ELR (cell line): Measurements from ENCODE around the gene PANK4.
A peak's percentile ranks its signal among the peaks of the same experiment; 100 is the strongest.

Experiments used
- DNase-seq: peaks from one replicate; pipeline ENCODE4 v3.0.0-alpha.2; 2015; ENCODE audit warnings: low read depth

The PANK4 gene

DNA sequence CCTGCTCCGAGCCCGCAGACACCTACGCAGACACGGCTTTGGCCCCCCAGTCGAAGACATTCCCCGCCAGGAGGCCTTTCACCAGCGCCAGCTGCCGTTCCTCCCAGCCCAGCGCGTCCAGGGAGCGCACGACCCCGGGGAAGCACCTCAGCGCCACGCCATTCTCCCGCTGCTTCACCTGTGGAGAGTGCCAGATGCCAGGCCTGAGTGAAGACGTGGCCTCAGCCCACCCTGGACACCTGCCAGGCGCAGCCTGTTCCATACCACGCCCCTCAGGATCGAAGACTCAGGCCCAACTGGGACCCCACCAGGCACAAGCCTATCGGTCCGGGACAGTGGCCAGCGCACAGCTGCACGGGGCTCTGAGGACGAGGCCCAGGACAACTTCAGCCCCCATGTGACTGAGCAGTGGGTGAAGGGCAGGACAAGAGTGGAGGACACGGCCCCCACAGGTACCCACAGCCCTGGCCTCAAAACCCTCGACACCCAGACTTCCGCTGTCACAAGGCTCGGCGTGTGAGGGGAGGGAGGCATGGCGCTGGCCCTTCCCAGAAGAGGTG, 13.5 kb downstream of the PANK4 start:
- DNase-seq: no peak

DNA sequence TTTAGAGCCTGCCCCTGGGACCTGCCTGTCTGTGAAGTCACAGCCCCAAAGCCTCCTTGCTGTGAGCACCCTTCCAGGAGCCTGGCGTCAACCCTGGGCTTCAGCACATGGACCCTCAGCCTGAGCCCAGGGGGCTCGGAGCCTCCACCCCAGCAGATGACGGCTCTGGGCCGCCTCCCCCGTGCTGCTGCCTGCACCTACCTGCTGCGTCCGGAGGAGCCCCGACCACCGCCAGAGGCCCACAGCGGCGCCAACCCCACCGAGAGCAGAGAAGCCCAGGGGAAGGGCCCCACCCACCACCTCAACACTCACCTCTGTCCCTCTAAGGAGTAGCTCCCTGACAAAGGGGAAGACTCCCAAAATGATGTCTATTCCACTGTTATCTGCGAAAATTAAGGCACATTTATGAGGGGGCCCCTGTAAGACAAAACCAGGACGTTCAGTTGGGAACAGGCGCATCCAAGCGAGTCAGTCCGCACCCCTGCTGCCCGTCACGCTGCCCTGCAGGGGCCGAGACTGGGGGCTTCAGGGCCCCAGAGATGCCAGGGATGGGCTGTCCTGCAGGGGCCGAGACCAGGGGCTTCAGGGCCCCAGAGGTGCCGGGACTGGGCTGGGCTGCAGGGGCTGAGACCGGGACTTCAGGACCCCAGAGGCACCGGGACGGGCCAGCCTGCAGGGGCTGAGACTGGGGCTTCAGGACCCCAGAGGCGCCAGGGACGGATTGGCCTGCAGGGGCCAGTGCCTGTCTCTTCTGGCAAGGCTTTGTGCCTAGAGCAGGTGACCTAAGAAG, 15.8 kb downstream of the PANK4 start:
- no peak for DNase-seq

GRCh38 chr1:2509589-2509988, 16.8 kb downstream of the PANK4 start:
- no peak for DNase-seq

DNA sequence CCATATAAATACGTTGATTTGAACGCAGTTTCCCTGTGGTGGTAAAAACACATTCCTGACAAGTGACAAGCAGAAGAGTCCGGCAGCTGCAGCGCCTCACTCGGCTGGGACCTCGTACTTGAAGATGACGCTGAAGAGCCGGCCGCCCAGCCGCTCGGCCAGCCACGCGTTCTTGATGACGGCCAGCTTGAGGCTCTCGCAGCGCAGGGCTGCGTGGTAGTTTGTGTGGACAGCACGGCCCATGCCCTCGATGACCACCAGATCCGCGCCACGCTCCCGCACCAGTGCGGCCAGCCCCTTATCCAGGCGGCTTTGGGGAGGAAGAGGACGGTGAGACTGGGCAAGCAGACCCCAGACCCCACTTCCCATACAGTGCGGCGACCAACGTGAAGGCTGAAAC, 17.6 kb downstream of the PANK4 start:
- DNase-seq: no peak

- DNase-seq: no peak
These were observed 18.2 kb downstream of the PANK4 start for GRCh38 chr1:2508180-2508579.

DNA sequence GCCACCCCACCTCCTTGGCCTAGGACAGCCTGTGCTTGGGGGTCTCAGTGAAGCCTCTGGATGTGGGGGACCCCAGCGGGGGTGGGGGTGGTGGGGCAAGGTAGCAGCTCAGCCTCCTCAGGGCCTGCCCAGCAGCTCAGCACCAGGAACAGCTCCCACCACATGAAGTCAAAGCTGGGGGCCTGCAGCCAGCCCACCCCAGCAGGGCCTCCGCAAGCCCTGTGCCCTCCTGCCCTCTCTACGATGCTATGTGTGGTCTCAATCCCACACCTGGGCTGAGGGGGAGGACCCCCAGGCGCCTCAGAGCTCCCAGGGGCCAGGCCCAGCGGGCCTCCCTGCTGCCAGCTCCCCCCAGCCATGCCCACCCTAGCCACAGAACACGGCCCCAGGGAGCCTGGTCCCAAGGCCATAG, 18.6 kb downstream of the PANK4 start:
- no peak for DNase-seq

GRCh38 chr1:2506901-2507565, 19.4 kb downstream of the PANK4 start:
- peak; percentile 24 for DNase-seq

DNA sequence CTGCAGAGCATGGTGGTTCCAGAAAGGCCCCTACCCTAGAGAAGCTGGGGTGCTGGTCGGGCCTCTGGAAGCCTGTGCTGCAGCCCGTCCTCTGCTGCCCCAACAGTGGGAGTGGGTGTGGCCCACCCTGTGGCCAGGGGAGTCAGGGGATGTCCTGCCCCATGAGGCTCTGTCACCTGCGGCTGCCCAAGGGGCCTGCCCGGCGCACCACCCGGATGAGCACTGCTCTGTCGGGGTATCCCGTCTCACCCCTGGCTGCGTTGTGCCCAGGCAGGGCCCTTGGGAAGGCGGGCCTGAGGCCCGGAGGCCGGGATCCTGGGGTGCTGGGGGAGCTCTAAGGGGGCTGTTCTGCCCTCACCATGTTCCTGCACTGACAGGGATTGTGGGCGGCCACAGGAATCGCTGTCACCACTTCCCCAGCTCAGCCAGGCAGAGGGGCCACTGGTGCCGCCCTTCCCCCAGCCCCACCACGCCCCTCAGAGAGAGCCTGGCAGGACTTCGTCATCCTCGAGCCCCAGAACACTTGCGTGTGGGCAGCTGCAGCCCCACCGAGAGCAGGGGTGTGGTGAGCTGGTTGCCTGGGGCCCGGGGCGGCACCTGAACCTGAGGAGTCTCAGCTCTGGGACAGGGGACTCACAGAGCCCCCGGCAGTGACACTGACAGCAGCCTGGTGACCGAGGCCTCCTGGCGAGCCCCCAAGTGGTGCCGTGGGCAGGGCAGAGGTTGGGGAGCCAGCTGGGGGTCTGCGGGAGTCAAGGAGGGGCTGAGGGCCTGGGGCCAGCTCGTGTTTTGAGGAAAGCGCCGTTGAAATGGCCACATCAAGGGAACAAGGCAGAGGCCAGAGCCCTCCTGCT, 20.2 kb downstream of the PANK4 start:
- DNase-seq: no peak

- DNase-seq: no peak
These were observed 20.9 kb downstream of the PANK4 start for GRCh38 chr1:2505461-2505994.

DNA sequence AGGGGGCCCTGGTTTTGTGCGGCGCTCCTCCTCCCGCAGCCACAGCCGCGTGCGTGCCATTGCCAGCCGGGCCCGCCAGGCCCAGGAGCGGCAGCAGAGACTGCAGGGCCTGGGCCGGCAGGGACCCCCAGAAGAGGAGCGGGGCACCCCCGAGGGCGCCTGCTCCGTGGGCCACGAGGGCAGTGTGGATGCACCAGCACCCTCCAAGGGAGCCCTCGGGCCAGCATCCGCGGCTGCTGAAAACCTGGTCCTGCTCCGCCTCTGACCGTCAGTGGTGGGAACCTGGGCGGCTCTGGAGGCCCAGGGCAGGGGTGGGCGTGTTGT, 21.5 kb downstream of the PANK4 start:
- DNase-seq: no peak

DNA sequence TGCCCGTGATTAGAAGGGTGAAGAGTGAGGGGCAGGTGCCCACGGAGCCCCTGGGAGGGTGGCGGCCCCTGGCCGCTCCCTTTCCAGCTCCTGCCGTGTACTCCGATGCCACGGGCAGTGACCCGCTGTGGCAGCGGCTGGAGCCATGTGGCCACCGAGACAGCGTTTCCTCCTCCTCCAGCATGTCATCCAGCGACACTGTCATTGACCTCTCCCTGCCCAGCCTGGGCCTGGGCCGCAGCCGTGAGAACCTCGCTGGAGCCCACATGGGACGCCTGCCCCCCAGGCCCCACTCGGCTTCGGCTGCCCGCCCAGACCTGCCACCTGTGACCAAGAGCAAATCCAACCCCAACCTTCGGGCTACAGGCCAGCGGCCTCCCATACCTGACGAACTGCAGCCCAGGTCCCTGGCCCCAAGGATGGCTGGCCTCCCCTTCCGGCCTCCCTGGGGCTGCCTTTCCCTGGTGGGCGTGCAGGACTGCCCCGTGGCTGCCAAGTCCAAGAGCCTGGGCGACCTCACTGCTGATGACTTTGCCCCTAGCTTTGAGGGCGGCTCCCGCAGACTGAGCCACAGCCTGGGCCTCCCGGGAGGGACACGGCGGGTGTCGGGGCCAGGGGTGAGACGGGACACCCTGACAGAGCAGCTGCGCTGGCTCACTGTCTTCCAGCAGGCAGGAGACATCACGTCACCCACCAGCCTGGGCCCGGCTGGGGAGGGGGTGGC, 22.0 kb downstream of the PANK4 start:
- DNase-seq: no peak

- no peak for DNase-seq
These were observed 22.7 kb downstream of the PANK4 start for GRCh38 chr1:2503554-2504224.

DNA sequence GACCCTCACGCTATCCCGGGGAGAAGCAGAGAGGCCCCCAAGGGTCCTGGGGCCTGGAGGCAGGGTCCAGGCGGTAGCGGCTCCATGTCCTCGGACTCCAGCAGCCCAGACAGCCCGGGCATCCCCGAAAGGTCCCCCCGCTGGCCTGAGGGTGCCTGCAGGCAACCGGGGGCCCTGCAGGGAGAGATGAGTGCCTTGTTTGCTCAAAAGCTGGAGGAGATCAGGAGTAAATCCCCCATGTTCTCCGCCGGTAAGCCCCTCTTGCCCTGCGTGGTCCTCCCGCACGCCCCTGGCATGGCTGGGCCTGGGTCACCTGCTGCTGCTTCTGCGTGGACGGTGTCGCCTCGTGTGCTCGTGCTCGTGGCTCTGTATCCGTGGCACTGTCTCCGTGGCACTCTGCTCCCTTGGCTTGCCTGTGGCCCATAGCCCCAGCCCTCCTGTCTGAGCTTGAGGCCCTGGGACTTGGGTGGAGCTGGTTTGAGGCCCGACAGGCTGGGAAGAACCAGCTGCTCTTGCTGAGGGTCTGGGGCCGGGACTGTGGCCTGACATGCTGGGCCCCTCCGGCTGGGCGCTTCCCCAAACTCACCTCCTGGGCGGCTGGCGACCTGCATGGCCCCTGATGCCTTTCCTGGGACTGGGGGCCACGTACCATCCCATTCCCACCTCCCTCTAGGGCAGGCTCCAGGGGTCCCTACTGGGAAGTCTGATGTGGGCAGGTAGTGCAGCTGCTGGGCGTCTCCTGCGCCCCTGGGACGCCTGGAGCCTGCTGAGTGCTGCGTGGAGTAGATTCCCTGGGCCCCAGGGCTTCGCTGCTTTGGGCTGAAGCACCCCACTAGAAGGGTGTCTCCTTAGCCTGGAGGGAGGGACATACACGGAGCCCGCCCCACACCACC, 23.5 kb downstream of the PANK4 start:
- no peak for DNase-seq

- no peak for DNase-seq
These were observed 24.2 kb downstream of the PANK4 start for GRCh38 chr1:2502210-2502609.

DNA sequence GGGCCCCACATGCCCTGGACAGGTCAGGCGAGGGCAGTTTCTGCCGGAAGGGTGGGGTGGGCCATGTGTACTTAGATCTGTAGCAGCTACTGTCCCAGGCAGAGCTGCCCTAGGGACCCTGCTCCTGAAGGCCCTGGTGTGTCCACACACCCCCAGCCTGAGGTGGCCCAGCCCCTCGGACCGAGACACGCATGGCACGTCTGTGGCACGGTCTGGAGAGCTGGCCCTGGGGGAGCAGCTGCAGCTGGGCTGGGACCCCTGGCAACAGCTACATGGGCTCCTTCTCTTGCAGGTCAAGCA, 24.6 kb downstream of the PANK4 start:
- no peak for DNase-seq

- no peak for DNase-seq
These were observed 25.2 kb downstream of the PANK4 start for GRCh38 chr1:2501041-2501819.

DNA sequence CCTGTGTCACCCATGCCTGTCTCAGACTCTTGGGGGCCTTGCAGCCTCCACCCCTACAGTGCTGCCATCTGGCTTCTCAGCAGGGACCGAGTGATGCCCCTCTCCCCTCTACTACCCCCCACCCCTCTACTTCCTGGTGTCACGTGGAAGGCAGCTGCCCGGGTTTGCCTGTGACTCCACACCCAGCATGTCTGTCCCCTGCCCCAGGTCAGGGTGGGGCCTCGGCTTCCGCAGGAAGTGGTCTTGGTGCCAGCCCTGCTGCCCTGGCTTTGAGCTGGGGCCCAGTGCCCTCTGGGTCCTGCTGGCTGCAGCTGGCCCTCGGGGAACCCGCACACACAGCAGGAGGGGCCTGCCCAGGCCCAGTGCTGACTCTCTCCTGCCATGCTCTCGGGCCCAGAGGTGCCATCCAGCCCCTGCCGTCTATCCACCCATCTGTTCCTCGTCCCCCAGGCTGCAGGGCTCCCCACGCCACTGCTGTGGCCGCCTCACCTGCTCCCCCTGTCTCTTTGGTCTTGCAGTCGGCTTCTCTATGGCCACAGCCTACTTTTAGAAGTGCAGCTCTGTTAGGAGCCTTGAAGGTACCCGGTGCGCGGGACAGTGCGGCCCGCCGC, 26.3 kb downstream of the PANK4 start:
- DNase-seq: no peak

- no peak for DNase-seq
These were observed 27.1 kb downstream of the PANK4 start for GRCh38 chr1:2499260-2499659.

DNA sequence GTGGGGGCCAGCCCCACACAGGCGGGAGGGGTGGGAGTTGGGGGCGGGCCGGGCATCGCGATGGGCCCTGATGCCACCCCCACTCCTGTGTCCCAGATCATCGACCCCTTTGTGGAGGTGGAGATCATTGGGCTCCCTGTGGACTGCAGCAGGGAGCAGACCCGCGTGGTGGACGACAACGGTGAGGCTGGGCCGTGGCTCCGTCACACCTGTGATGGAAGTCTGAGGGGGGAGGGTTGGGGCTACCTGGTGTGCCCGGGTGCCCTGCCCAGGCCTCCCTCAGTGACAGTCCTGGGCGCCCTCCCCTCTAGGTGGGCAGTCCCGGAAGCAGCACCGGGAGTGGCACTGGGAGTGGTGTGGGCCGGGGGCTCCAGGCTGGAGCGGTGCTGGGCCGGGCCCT, 27.7 kb downstream of the PANK4 start:
- DNase-seq: no peak
